IPS-11a (cell line): ENCODE data around the gene SLC6A3.
A peak's percentile ranks its signal among the peaks of the same experiment; 100 is the strongest.

Experiments
- H3K4me3 ChIP-seq: one replicate; pipeline ENCODE4 v1.5.1; 2013; ENCODE audit warnings: low read depth, low read length, control low read depth

The SLC6A3 gene

GRCh38 chr5:1390861-1391600 is 54.2 kb downstream of the SLC6A3 start:
- no peak overlapping the region for H3K4me3 ChIP-seq

- H3K4me3 ChIP-seq: no peak overlapping the region
Observed at GRCh38 chr5:1390333-1390732, 54.9 kb downstream of the SLC6A3 start.

- H3K4me3 ChIP-seq: no peak overlapping the region
Observed at GRCh38 chr5:1388383-1388967, 56.8 kb downstream of the SLC6A3 start.

- no peak overlapping the region for H3K4me3 ChIP-seq
Observed at GRCh38 chr5:1387876-1388275, 57.4 kb downstream of the SLC6A3 start.

DNA sequence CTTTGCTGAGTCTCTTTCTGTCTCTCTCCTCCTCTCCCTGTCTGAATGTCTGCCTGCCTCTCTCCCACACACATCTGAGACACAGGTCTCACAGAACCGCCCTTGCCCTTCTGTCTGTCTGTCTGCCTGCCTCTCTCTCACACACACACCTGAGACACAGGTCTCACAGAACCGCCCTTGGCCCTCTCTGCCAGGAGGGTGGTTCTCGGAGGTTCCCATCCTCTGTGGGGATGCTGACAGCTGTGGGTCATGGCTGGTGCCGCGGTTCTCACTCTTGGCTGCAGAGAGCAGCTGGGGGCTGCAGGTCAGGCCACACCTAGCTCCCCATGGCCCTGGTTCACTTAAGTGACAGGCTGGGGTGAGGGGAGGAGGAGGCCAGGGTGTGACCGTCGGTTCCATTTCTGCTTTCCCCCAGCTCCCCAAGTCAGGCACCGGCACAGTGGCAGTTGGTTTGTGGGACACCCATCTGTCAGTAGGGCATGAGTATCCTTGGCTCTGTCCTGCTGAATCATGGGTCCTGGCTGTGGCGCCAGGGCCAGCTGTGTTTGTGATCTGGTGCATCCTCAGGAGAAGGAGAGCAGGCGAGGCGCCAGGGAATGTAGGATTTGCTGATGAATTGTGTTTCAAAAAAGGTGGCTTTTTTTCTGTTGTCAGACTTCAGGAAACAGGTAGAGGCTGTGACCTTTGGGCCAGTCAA is 58.0 kb downstream of the SLC6A3 start:
- no peak overlapping the region for H3K4me3 ChIP-seq

GRCh38 chr5:1386274-1386717 is 58.9 kb downstream of the SLC6A3 start:
- H3K4me3 ChIP-seq: peak overlapping the region; percentile 45

GRCh38 chr5:1385395-1386273 is 59.6 kb downstream of the SLC6A3 start:
- peak overlapping the region; percentile 45 for H3K4me3 ChIP-seq

DNA sequence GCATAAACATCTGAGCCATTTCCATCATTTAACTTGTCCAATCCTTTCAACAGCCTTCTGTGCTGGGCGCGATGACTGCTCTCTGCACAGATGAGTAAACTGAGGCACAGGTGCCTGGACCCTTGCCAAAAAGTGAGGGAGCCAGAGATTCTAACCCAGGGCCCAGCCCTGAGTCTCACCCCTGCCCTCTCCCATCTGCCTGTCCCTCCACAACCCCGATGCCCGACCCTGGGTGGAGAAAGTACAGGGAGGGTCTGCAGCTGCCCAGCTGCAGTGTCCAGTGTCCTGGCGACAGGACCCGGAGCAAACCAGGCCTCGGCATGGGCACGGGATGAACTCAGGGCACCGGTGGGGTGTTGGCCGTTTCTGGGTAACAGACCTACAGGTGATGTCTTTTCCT is 60.7 kb downstream of the SLC6A3 start:
- no peak overlapping the region for H3K4me3 ChIP-seq

DNA sequence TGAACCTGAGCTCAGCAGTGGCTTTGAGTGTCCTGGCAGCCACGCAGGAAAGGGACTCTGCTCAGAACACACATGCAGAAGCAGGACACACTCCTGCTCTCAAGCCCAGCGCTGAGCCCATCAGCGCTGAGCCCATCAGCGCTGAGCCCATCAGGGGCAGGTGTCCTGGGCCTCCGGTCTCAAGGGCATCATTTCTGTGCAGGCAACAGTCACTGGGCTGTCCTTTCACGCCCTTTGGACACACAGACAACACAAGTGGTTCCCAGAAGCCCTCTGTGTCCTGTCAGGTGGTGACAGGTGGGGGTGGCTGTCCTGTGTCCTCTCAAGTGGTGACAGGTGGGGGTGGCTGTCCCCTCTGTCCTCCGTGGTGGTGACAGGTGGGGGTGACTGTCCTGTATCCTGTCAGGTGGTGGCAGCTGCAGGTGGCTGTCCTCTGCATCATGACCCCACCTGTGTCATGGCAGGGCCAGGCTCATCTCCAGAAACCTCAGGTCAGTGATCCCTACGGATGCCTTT is 61.3 kb downstream of the SLC6A3 start:
- no peak overlapping the region for H3K4me3 ChIP-seq

- no peak overlapping the region for H3K4me3 ChIP-seq
Observed at GRCh38 chr5:1383344-1383743, 61.9 kb downstream of the SLC6A3 start.

GRCh38 chr5:1382248-1382700 is 63.0 kb downstream of the SLC6A3 start:
- no peak overlapping the region for H3K4me3 ChIP-seq

DNA sequence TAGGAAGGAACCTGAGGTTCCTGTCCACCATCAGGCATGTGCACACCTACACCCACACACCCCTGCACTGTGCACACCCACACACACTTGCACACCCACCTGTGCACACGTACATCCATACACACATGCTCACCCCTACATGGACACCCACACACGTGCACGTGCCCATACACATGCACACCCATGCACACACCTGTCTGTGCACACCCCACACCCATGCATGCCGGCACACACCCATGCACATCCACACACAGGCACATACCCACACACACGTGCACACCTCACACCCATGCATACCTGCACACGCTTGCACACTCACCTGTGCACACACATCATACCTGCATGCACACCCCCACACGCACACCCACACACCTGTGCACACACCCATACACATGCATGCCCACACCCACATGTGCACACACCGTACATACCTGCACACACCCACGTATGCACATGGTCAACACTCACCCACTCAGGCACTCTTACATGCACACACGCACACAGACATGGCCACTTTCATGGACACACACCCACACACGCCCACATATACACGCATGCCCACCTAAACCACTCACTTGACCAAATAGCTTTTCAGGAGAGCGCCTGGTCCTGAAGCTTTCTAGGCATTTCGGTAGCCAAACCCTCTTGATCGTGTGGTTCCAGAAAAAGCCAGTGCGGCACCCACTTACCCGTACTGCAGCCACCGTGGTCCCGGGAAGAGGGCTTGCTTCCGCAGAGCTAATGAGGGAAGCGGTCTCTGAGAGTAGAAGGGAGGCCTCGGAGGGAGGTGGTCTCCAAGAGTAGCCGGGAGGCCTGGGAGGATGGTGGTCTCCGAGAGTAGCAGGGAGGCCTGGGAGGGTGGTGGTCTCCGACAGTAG is 63.6 kb downstream of the SLC6A3 start:
- H3K4me3 ChIP-seq: no peak overlapping the region

GRCh38 chr5:1380910-1381309 is 64.3 kb downstream of the SLC6A3 start:
- no peak overlapping the region for H3K4me3 ChIP-seq

GRCh38 chr5:1380011-1380817 is 65.0 kb downstream of the SLC6A3 start:
- no peak overlapping the region for H3K4me3 ChIP-seq

DNA sequence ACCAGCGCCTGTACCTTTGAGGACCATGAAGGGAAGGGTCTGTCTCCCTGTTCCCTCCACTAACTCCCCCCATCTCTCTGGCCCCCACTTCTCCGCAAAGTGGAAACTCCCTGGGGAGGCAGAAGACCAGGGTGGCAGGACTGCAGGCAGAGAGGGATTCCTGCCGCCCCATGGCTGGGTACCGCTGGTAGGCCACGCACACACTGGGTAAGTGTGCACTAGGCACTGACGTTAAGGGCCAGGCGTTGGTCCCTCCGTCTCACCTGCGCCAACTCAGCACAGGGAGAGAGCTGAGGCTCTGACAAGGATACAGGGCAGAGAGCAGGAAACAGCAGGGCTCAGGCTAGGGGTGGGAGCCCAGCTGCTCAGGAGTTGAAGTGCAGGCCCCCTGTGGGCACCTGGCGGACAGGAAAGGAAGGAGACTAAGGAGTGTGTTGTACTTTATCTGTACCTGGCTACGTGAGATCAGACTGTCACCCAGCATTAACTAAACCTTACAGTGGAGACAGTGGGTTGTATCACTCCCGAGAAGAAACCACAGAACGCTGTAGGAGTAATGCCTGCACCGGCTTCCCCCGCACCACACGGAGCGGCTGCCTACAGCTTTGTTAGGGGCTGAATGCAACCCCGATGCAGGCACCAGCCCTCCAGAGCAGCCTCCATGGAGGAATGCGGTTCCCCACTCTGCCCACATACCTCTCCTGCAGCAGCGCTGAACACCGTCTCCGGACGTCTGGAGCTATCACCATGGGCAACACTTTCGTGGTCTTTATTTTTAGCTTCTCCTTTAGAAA is 66.2 kb downstream of the SLC6A3 start:
- no peak overlapping the region for H3K4me3 ChIP-seq

GRCh38 chr5:1378096-1378495 is 67.1 kb downstream of the SLC6A3 start:
- no peak overlapping the region for H3K4me3 ChIP-seq

GRCh38 chr5:1376981-1377380 is 68.3 kb downstream of the SLC6A3 start:
- H3K4me3 ChIP-seq: no peak overlapping the region
